H9 (cell line): ENCODE results near the gene LEMD3. TPM values are rescaled to one million over a fixed set of nuclear protein-coding genes. Genes with fewer than 3 reads are reported as not detected.

ENCODE experiments used
- DNase-seq: peaks from one replicate; pipeline ENCODE4 v3.0.0-alpha.2; 2017
- H2AFZ ChIP-seq: one replicate; pipeline ENCODE4 v1.6.1; 2013; ENCODE audit warnings: mild to moderate bottlenecking, low read length, control low read depth, moderate library complexity
- H2AK5ac ChIP-seq: 2 replicates; pipeline ENCODE4 v1.6.1; 2013; ENCODE audit warnings: low read length, control low read depth, mixed read lengths; ENCODE audit not compliant: insufficient read length
- H2BK120ac ChIP-seq: one replicate; pipeline ENCODE4 v1.6.1; 2013; ENCODE audit warnings: low read depth, mild to moderate bottlenecking, low read length, control low read depth, inconsistent platforms; ENCODE audit not compliant: poor library complexity, severe bottlenecking
- H2BK12ac ChIP-seq: 2 replicates; pipeline ENCODE4 v1.6.1; 2013; ENCODE audit warnings: low read length, control low read depth, mixed read lengths, low read depth; ENCODE audit not compliant: insufficient read length
- H2BK15ac ChIP-seq: 2 replicates; pipeline ENCODE4 v1.6.1; 2013; ENCODE audit warnings: low read depth, low read length, control low read depth
- H2BK20ac ChIP-seq: one replicate; pipeline ENCODE4 v1.6.1; 2013; ENCODE audit warnings: low read depth, mild to moderate bottlenecking, low read length, control low read depth, inconsistent platforms; ENCODE audit not compliant: poor library complexity, severe bottlenecking
- H2BK5ac ChIP-seq: 2 replicates; pipeline ENCODE4 v1.6.1; 2013; ENCODE audit warnings: low read length, control low read depth, mixed read lengths; ENCODE audit not compliant: insufficient read length
- H3K14ac ChIP-seq: 2 replicates; pipeline ENCODE4 v1.6.1; 2013; ENCODE audit warnings: low read length, control low read depth; ENCODE audit not compliant: insufficient read depth
- H3K18ac ChIP-seq: 2 replicates; pipeline ENCODE4 v1.6.1; 2013; ENCODE audit warnings: low read depth, mild to moderate bottlenecking, mixed read lengths, low read length, control low read depth; ENCODE audit not compliant: insufficient read length
- H3K23ac ChIP-seq: 2 replicates; pipeline ENCODE4 v1.6.1; 2013; ENCODE audit warnings: low read length, control low read depth, mixed read lengths, low read depth; ENCODE audit not compliant: insufficient read length
- H3K23me2 ChIP-seq: 2 replicates; pipeline ENCODE4 v1.6.1; 2013; ENCODE audit warnings: low read depth, mild to moderate bottlenecking, mixed read lengths, low read length, control low read depth; ENCODE audit not compliant: insufficient read length, poor library complexity, severe bottlenecking
- H3K27ac ChIP-seq: 2 replicates; pipeline ENCODE4 v1.5.1; 2013; ENCODE audit warnings: low read length, control low read depth, mixed read lengths, low read depth; ENCODE audit not compliant: insufficient read length
- H3K27me3 ChIP-seq: 2 replicates; pipeline ENCODE4 v1.6.1; 2013; ENCODE audit warnings: low read length, control low read depth, inconsistent platforms; ENCODE audit not compliant: insufficient read depth
- H3K4ac ChIP-seq: 2 replicates; pipeline ENCODE4 v1.6.1; 2013; ENCODE audit warnings: low read depth, mild to moderate bottlenecking, control low read depth, inconsistent platforms, low read length, moderate library complexity
- H3K4me1 ChIP-seq: 2 replicates; pipeline ENCODE4 v1.6.1; 2013; ENCODE audit warnings: low read length, control low read depth, inconsistent platforms; ENCODE audit not compliant: insufficient read depth
- H3K4me2 ChIP-seq: 2 replicates; pipeline ENCODE4 v1.6.1; 2013; ENCODE audit warnings: low read length, control low read depth, mixed read lengths; ENCODE audit not compliant: insufficient read length, insufficient read depth
- H3K56ac ChIP-seq: 2 replicates; pipeline ENCODE4 v1.6.1; 2013; ENCODE audit warnings: low read depth, mild to moderate bottlenecking, mixed read lengths, low read length, control low read depth; ENCODE audit not compliant: insufficient read length
- H3K79me1 ChIP-seq: 2 replicates; pipeline ENCODE4 v1.6.1; 2013; ENCODE audit warnings: low read depth, mild to moderate bottlenecking, moderate library complexity, low read length, control low read depth, inconsistent platforms; ENCODE audit not compliant: insufficient read depth, poor library complexity, severe bottlenecking
- H3K79me2 ChIP-seq: 2 replicates; pipeline ENCODE4 v1.6.1; 2013; ENCODE audit warnings: low read length, control low read depth, inconsistent platforms; ENCODE audit not compliant: insufficient read depth
- H3K9ac ChIP-seq: 2 replicates; pipeline ENCODE4 v1.6.1; 2013; ENCODE audit warnings: low read length, control low read depth, mixed read lengths; ENCODE audit not compliant: insufficient read length; ENCODE audit errors: extremely low read depth
- H3K9me3 ChIP-seq: one replicate; pipeline ENCODE4 v1.6.1; 2013; ENCODE audit warnings: low read depth, low read length, inconsistent platforms; ENCODE audit not compliant: control insufficient read depth
- H3T11ph ChIP-seq: one replicate; pipeline ENCODE4 v1.6.1; 2013; ENCODE audit warnings: mild to moderate bottlenecking, low read length, control low read depth, inconsistent platforms
- H4K20me1 ChIP-seq: one replicate; pipeline ENCODE4 v1.6.1; 2013; ENCODE audit not compliant: control insufficient read depth, insufficient read length, insufficient read depth
- H4K5ac ChIP-seq: 2 replicates; pipeline ENCODE4 v1.6.1; 2013; ENCODE audit warnings: low read depth, mild to moderate bottlenecking, mixed read lengths, low read length, control low read depth; ENCODE audit not compliant: insufficient read length
- H4K8ac ChIP-seq: replicated peaks from 2 replicates; pipeline ENCODE4 v1.6.1; 2013; ENCODE audit warnings: low read length, control low read depth, mixed read lengths, low read depth; ENCODE audit not compliant: insufficient read length
- H4K91ac ChIP-seq: 2 replicates; pipeline ENCODE4 v1.6.1; 2013; ENCODE audit warnings: low read depth, mild to moderate bottlenecking, moderate library complexity, mixed read lengths, low read length, control low read depth; ENCODE audit not compliant: insufficient read length
- H3K27ac Mint-ChIP-seq, 3 experiments: 2 replicates in 2 of 3; 3 replicates in 1 of 3; pipeline ENCODE4 v1.8.0; 2020 to 2021; ENCODE audit warnings: mixed read lengths in 3 of 3, mild to moderate bottlenecking in 1 of 3, moderate library complexity in 1 of 3
- H3K27me3 Mint-ChIP-seq: 2 replicates; pipeline ENCODE4 v1.8.0; 2021; ENCODE audit warnings: low read depth, mild to moderate bottlenecking, moderate library complexity, mixed read lengths
- H3K36me3 Mint-ChIP-seq, 3 experiments: 2 replicates in 2 of 3; 3 replicates in 1 of 3; pipeline ENCODE4 v1.8.0; 2020 to 2021; ENCODE audit warnings: low read depth in 3 of 3, mixed read lengths in 3 of 3; ENCODE audit not compliant: insufficient read depth in 1 of 3
- H3K4me1 Mint-ChIP-seq, 2 experiments: 2 replicates each; pipeline ENCODE4 v1.8.0; 2020; ENCODE audit warnings: mixed read lengths in 2 of 2
- H3K4me3 Mint-ChIP-seq, 2 experiments: 2 replicates in 1 of 2; 3 replicates in 1 of 2; pipeline ENCODE4 v1.8.0; 2020 to 2021; ENCODE audit warnings: mild to moderate bottlenecking in 2 of 2, mixed read lengths in 2 of 2, moderate library complexity in 1 of 2
- H3K9me3 Mint-ChIP-seq, 2 experiments: 2 replicates in 1 of 2; 3 replicates in 1 of 2; pipeline ENCODE4 v1.8.0; 2020; ENCODE audit warnings: mild to moderate bottlenecking in 2 of 2, mixed read lengths in 2 of 2, moderate library complexity in 1 of 2
- total RNA-seq: library from RNA; stranded (reverse); gene quantifications from 2 replicates; pipeline ENCODE4 v1.2.1, GENCODE V29; 2021
- TF ChIP-seq, protein P1 (sequence below): fragments of 200-600 bp; sonication (generic); conservative IDR thresholded peaks from 3 replicates; pipeline ENCODE4 v1.8.0; 2021; ENCODE audit warnings: antibody characterized with exemption, mild to moderate bottlenecking

Gene LEMD3
- total RNA-seq, 1 experiment from 2014 or later: 38.1 TPM

DNA sequence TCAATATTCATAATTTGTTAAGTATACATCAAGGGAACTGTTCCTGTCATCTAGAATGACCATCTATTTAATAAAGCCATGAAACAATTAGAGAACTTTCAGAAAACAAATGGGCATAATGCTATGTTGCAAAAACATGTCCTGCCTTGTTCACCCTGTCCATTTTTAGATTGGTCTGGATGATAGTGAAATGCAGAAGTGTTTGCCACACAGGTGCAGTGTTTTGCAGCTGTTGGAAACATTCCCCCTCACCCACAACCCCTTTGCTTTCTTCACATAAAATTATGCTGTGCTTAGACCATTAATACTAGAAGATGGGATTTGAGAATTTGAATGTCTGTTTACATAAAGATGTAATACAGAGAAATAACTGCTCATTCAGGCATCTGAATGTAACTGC lies 36.5 kb downstream of the LEMD3 start:
- Histone ChIP-seq H3K9me3 (no peaks in the 10 kb centered on the region), H3K14ac (no peak overlapping the region), H4K20me1 (no peaks in the 10 kb centered on the region), H2AFZ (no peak overlapping the region), H3K18ac (no peak overlapping the region), H3K9ac (no peak overlapping the region), H2AK5ac (no peak overlapping the region), H2BK20ac (no peak overlapping the region), H3K4me2 (no peak overlapping the region), H3K4me1 (no peaks in the 10 kb centered on the region), H3K27me3 (no peaks in the 10 kb centered on the region), H3T11ph (no peak overlapping the region), H3K79me2 (peaks cover 1% of the 10 kb centered on the region; the same call in 1 of the 2 replicates), H4K5ac (no peak overlapping the region), H3K79me1 (peaks cover 9% of the 10 kb centered on the region), H3K27ac (no peak overlapping the region), H3K56ac (no peak overlapping the region), H3K23me2 (no peaks in the 10 kb centered on the region), H3K4ac (no peak overlapping the region), H4K8ac (no peak overlapping the region), H2BK5ac (no peak overlapping the region), H2BK15ac (no peak overlapping the region), H2BK12ac (no peak overlapping the region), H2BK120ac (no peak overlapping the region), H3K23ac (no peak overlapping the region), H4K91ac (no peak overlapping the region)
- Mint-ChIP-seq H3K9me3 (no peaks in the 10 kb centered on the region), H3K4me1 (peaks cover 17 to 18% of the 10 kb centered on the region in 2 experiments), H3K36me3 (no peaks in the 10 kb centered on the region), H3K4me3 (no peak overlapping the region), H3K27me3 (no peaks in the 10 kb centered on the region), H3K27ac (0 out of 7 replicates have a peak overlapping the region, but pooled peaks of 1 of the 3 experiments have one; percentile 69)
- no peak for DNase-seq
- TF ChIP-seq, protein P1, sequence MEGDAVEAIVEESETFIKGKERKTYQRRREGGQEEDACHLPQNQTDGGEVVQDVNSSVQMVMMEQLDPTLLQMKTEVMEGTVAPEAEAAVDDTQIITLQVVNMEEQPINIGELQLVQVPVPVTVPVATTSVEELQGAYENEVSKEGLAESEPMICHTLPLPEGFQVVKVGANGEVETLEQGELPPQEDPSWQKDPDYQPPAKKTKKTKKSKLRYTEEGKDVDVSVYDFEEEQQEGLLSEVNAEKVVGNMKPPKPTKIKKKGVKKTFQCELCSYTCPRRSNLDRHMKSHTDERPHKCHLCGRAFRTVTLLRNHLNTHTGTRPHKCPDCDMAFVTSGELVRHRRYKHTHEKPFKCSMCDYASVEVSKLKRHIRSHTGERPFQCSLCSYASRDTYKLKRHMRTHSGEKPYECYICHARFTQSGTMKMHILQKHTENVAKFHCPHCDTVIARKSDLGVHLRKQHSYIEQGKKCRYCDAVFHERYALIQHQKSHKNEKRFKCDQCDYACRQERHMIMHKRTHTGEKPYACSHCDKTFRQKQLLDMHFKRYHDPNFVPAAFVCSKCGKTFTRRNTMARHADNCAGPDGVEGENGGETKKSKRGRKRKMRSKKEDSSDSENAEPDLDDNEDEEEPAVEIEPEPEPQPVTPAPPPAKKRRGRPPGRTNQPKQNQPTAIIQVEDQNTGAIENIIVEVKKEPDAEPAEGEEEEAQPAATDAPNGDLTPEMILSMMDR: no peak
